Brain microvascular endothelial cell (primary cell): ENCODE data around the gene TREM2.

Source experiments
- DNase-seq: peaks from one replicate; pipeline ENCODE4 v3.0.0-alpha.2; 2020
- H3K27ac ChIP-seq: fragments of 250-450 bp; sonication (Bioruptor Pico); 2 replicates; pipeline ENCODE4 v1.5.1; 2020; ENCODE audit warnings: mild to moderate bottlenecking, moderate library complexity
- H3K27me3 ChIP-seq: fragments of 250-450 bp; sonication (Bioruptor Pico); replicated peaks from 2 replicates; pipeline ENCODE4 v1.5.1; 2020; ENCODE audit warnings: mild to moderate bottlenecking
- H3K36me3 ChIP-seq: fragments of 250-450 bp; sonication (Bioruptor Pico); replicated peaks from 2 replicates; pipeline ENCODE4 v1.5.1; 2020; ENCODE audit warnings: mild to moderate bottlenecking
- H3K4me3 ChIP-seq: 2 replicates; pipeline ENCODE4 v1.5.1; 2011; ENCODE audit warnings: low read depth, mild to moderate bottlenecking, control low read depth, low read length, moderate library complexity
- in situ Hi-C: cut with HindIII; loops from 2 replicates; pipeline ENCODE4 v1.10.0; 2017; ENCODE audit warnings: low sequenced_read_pairs, low pct_ligation_motif_present
- TF ChIP-seq, protein P1 (sequence below): IDR thresholded peaks from 2 replicates; pipeline ENCODE4 v1.5.1; 2011; ENCODE audit warnings: low read depth, mild to moderate bottlenecking, moderate library complexity, low read length, control low read depth, inconsistent platforms; ENCODE audit errors: missing control alignments

TREM2 gene

GRCh38 chr6:41179163-41179562 is 16.2 kb upstream of the TREM2 start:
- H3K27me3 ChIP-seq: no peaks in the 10 kb centered on the region
- TF ChIP-seq, protein P1, sequence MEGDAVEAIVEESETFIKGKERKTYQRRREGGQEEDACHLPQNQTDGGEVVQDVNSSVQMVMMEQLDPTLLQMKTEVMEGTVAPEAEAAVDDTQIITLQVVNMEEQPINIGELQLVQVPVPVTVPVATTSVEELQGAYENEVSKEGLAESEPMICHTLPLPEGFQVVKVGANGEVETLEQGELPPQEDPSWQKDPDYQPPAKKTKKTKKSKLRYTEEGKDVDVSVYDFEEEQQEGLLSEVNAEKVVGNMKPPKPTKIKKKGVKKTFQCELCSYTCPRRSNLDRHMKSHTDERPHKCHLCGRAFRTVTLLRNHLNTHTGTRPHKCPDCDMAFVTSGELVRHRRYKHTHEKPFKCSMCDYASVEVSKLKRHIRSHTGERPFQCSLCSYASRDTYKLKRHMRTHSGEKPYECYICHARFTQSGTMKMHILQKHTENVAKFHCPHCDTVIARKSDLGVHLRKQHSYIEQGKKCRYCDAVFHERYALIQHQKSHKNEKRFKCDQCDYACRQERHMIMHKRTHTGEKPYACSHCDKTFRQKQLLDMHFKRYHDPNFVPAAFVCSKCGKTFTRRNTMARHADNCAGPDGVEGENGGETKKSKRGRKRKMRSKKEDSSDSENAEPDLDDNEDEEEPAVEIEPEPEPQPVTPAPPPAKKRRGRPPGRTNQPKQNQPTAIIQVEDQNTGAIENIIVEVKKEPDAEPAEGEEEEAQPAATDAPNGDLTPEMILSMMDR: no peak
- no peak overlapping the region for H3K27ac ChIP-seq
- in situ Hi-C loops: no loop called here
- no peak overlapping the region for H3K4me3 ChIP-seq
- H3K36me3 ChIP-seq: no peaks in the 10 kb centered on the region
- DNase-seq: no peak

DNA sequence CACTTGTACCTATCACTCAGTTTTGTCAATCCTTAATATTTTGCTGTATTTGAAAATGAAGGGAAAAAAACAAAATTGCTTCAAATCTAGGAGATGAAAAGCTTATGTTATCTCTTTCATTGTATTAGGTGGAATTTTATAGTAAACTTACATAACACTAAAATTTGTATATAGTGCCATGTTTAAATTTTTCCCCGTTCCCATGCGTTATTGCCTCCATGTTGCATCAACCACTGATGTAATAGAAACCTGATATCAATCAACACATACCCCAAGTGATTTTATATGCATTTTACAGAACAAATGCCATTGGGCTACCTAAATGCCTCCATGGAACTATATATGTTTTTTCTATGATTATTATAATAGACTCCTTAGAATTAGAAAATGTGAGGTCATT is 14.8 kb upstream of the TREM2 start:
- no peak overlapping the region for H3K27ac ChIP-seq
- H3K36me3 ChIP-seq: no peaks in the 10 kb centered on the region
- DNase-seq: no peak
- no peak overlapping the region for H3K4me3 ChIP-seq
- H3K27me3 ChIP-seq: no peaks in the 10 kb centered on the region
- TF ChIP-seq, protein P1: no peak
- in situ Hi-C loops: no loop called here

GRCh38 chr6:41177287-41177686 is 14.4 kb upstream of the TREM2 start:
- no peaks in the 10 kb centered on the region for H3K36me3 ChIP-seq
- H3K27ac ChIP-seq: no peak overlapping the region
- in situ Hi-C loops: no loop called here
- TF ChIP-seq, protein P1: no peak
- H3K27me3 ChIP-seq: no peaks in the 10 kb centered on the region
- DNase-seq: no peak
- H3K4me3 ChIP-seq: no peak overlapping the region

GRCh38 chr6:41176189-41176588 is 13.3 kb upstream of the TREM2 start:
- no peaks in the 10 kb centered on the region for H3K36me3 ChIP-seq
- H3K27ac ChIP-seq: no peak overlapping the region
- in situ Hi-C loops: no loop called here
- no peak overlapping the region for H3K4me3 ChIP-seq
- no peaks in the 10 kb centered on the region for H3K27me3 ChIP-seq
- TF ChIP-seq, protein P1: no peak
- no peak for DNase-seq

DNA sequence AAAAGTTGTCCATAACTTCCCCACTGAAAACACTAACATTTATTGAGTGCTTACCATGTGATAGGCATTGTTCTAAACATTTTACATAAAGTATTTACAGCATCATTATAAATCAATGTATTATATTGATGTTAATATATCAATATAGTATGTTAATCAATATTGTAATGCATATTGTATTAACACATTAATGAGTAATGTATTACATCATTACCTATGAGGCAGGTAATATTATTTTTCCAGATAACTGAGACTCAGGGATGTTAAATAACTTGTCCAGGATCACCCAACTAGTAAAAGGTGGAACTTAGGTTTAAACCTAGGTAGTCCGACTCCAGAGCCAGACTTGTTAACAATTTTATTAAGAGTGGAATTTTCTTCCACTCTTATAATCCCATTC is 12.2 kb upstream of the TREM2 start:
- no peak overlapping the region for H3K27ac ChIP-seq
- DNase-seq: no peak
- TF ChIP-seq, protein P1: no peak
- in situ Hi-C loops: no loop called here
- no peaks in the 10 kb centered on the region for H3K27me3 ChIP-seq
- no peak overlapping the region for H3K4me3 ChIP-seq
- no peaks in the 10 kb centered on the region for H3K36me3 ChIP-seq

DNA sequence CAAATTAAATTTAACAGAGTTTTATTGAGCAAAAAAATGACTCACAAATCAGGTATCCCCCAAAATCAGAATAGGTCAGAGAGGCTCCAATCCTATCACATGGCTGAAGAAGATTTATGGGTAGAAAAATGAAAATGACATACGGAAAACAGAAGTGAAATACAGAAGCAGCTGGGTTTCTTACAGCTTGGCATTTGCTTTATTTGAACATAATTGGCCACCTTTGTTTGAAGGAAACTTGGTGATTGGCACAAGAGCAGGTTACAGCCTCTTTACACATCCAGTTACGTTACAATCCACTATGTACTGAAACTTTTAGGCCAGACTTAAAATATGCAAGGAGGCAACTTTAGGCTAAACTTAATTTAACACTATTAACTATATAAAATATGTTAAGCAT is 11.7 kb upstream of the TREM2 start:
- H3K27me3 ChIP-seq: no peaks in the 10 kb centered on the region
- in situ Hi-C loops: no loop called here
- H3K36me3 ChIP-seq: no peaks in the 10 kb centered on the region
- TF ChIP-seq, protein P1: no peak
- no peak overlapping the region for H3K4me3 ChIP-seq
- H3K27ac ChIP-seq: no peak overlapping the region
- DNase-seq: no peak
